IMR-90 (cell line): ENCODE measurements around the gene RYR3. TPM values are rescaled to one million over a fixed set of nuclear protein-coding genes. Genes with fewer than 3 reads are reported as not detected.

Experiments used
- ATAC-seq: fragments of 200-7000 bp; cut with Tn5 transposase; 2 replicates; pipeline ENCODE4 v1.9.1; 2020; ENCODE audit warnings: low read depth, mild to moderate bottlenecking, moderate library complexity
- BruUV-seq: library from RNA; stranded (reverse); fragments of 400-500 nt; replicated peaks from 2 replicates; lab custom pipeline; 2021; lab: Mats Ljungman, UMichigan
- CTCF ChIA-PET: fragments of 300-600 bp; formaldehyde crosslinking; extraction: SDS; loops from one replicate; lab custom pipeline; 2021; ENCODE audit warnings: antibody characterized with exemption; lab: Yijun Ruan, JAX
- POLR2A ChIA-PET: fragments of 300-600 bp; sonication (Branson Sonifier 250); formaldehyde crosslinking; loops from one replicate; lab custom pipeline; 2022; ENCODE audit warnings: antibody characterized with exemption; ENCODE audit not compliant: unreplicated experiment; lab: Charles Lee
- DNase-seq: peaks from one replicate; pipeline ENCODE4 v3.0.0; 2013
- H2AFZ ChIP-seq: replicated peaks from 2 replicates; pipeline ENCODE3; 2013; ENCODE audit warnings: low read length, mild to moderate bottlenecking; ENCODE audit not compliant: poor library complexity
- H2AK5ac ChIP-seq: 2 replicates; pipeline ENCODE4 v1.6.1; 2013; ENCODE audit warnings: low read depth, low read length, inconsistent platforms
- H2AK9ac ChIP-seq: replicated peaks from 2 replicates; pipeline ENCODE3; 2013; ENCODE audit warnings: mild to moderate bottlenecking, low read depth, low read length, moderate library complexity; ENCODE audit not compliant: poor library complexity
- H2BK120ac ChIP-seq: 2 replicates; pipeline ENCODE4 v1.6.1; 2013; ENCODE audit warnings: low read depth, low read length, inconsistent platforms
- H2BK15ac ChIP-seq: 3 replicates; pipeline ENCODE4 v1.6.1; 2013; ENCODE audit warnings: low read depth, low read length, inconsistent platforms
- H2BK20ac ChIP-seq: 2 replicates; pipeline ENCODE4 v1.6.1; 2013; ENCODE audit warnings: low read depth, mild to moderate bottlenecking, inconsistent platforms, low read length, moderate library complexity
- H2BK5ac ChIP-seq: 2 replicates; pipeline ENCODE4 v1.6.1; 2013; ENCODE audit warnings: mild to moderate bottlenecking, low read depth, low read length, inconsistent platforms; ENCODE audit not compliant: poor library complexity, severe bottlenecking
- H3K14ac ChIP-seq: replicated peaks from 2 replicates; pipeline ENCODE4 v1.6.1; 2013; ENCODE audit warnings: low read depth, low read length, inconsistent platforms
- H3K18ac ChIP-seq: 2 replicates; pipeline ENCODE4 v1.6.1; 2013; ENCODE audit warnings: low read depth, low read length, control low read depth
- H3K23ac ChIP-seq: 2 replicates; pipeline ENCODE4 v1.6.1; 2013; ENCODE audit warnings: low read depth, low read length, inconsistent platforms
- H3K27ac ChIP-seq: 2 replicates; pipeline ENCODE4 v1.5.1; 2013; ENCODE audit warnings: mild to moderate bottlenecking, control low read depth, low read length; ENCODE audit not compliant: insufficient read depth
- H3K27me3 ChIP-seq: 2 replicates; pipeline ENCODE4 v1.6.1; 2013; ENCODE audit warnings: low read length; ENCODE audit not compliant: control insufficient read depth, insufficient read depth
- H3K36me3 ChIP-seq: 2 replicates; pipeline ENCODE4 v1.6.1; 2013; ENCODE audit warnings: low read length, mixed read lengths; ENCODE audit not compliant: control insufficient read depth, insufficient read depth
- H3K4ac ChIP-seq: 2 replicates; pipeline ENCODE4 v1.6.1; 2013; ENCODE audit warnings: low read depth, low read length, inconsistent platforms
- H3K4me1 ChIP-seq: 2 replicates; pipeline ENCODE4 v1.6.1; 2013; ENCODE audit warnings: low read length, mixed read lengths; ENCODE audit not compliant: control insufficient read depth, insufficient read depth
- H3K4me2 ChIP-seq: 2 replicates; pipeline ENCODE4 v1.6.1; 2013; ENCODE audit warnings: low read depth, mild to moderate bottlenecking, control low read depth, low read length, moderate library complexity
- H3K4me3 ChIP-seq: 2 replicates; pipeline ENCODE4 v1.5.1; 2013; ENCODE audit warnings: low read depth, mild to moderate bottlenecking, control low read depth, low read length, moderate library complexity; ENCODE audit not compliant: insufficient read depth
- H3K56ac ChIP-seq: 2 replicates; pipeline ENCODE4 v1.6.1; 2013; ENCODE audit warnings: low read length, inconsistent platforms; ENCODE audit not compliant: insufficient read depth; ENCODE audit errors: extremely low read depth
- H3K79me1 ChIP-seq, 2 experiments: 2 replicates each; pipeline ENCODE4 v1.6.1; 2013; ENCODE audit warnings: low read length in 2 of 2, inconsistent platforms in 1 of 2, low read depth in 1 of 2
- H3K9ac ChIP-seq: 2 replicates; pipeline ENCODE4 v1.6.1; 2013; ENCODE audit warnings: low read depth, low read length, control low read depth
- H3K9me1 ChIP-seq: 2 replicates; pipeline ENCODE4 v1.6.1; 2013; ENCODE audit warnings: low read length, inconsistent platforms; ENCODE audit not compliant: insufficient read depth
- H3K9me3 ChIP-seq: 2 replicates; pipeline ENCODE4 v1.6.1; 2013; ENCODE audit warnings: low read length; ENCODE audit not compliant: control insufficient read depth, insufficient read depth
- H4K20me1 ChIP-seq: 2 replicates; pipeline ENCODE4 v1.6.1; 2013; ENCODE audit warnings: low read length, inconsistent platforms; ENCODE audit not compliant: insufficient read depth
- H4K5ac ChIP-seq: 2 replicates; pipeline ENCODE4 v1.6.1; 2013; ENCODE audit warnings: mild to moderate bottlenecking, low read depth, low read length, control low read depth
- H4K8ac ChIP-seq, 2 experiments: 2 replicates each; pipeline ENCODE4 v1.6.1; 2013; ENCODE audit warnings: low read depth in 2 of 2, low read length in 2 of 2, control low read depth in 1 of 2, inconsistent platforms in 1 of 2
- H4K91ac ChIP-seq: 2 replicates; pipeline ENCODE4 v1.6.1; 2013; ENCODE audit warnings: low read depth, low read length, inconsistent platforms; ENCODE audit not compliant: insufficient read depth
- FOS ChIP-seq: fragments of 150-350 bp; IDR thresholded peaks from 2 replicates; pipeline ENCODE4 v1.6.1; 2016; ENCODE audit warnings: low read depth, low read length
- MAFK ChIP-seq: IDR thresholded peaks from 2 replicates; pipeline ENCODE4 v1.6.1; 2012; ENCODE audit warnings: low read depth, low read length, improper control_type of control experiment
- MXI1 ChIP-seq: IDR thresholded peaks from 2 replicates; pipeline ENCODE4 v1.6.1; 2012; ENCODE audit warnings: low read depth, mild to moderate bottlenecking, low read length, moderate library complexity, borderline replicate concordance
- NFE2L2 ChIP-seq: fragments of 150-350 bp; IDR thresholded peaks from 2 replicates; pipeline ENCODE4 v1.6.1; 2016; ENCODE audit warnings: low read depth, mild to moderate bottlenecking, low read length
- POLR2A ChIP-seq: IDR thresholded peaks from 2 replicates; pipeline ENCODE4 v1.6.1; 2012; ENCODE audit warnings: mild to moderate bottlenecking, low read depth, low read length
- RCOR1 ChIP-seq: IDR thresholded peaks from 2 replicates; pipeline ENCODE4 v1.6.1; 2012; ENCODE audit warnings: mild to moderate bottlenecking, low read length, improper control_type of control experiment; ENCODE audit not compliant: insufficient replicate concordance
- WGBS, 2 experiments: methylation state at CpG; one replicate each; pipeline versions ENCODE4 v1.1.5 to v1.1.7; 2013; ENCODE audit warnings: missing lambda C conversion rate in 2 of 2; ENCODE audit not compliant: insufficient read length in 1 of 2; ENCODE audit errors: extremely low coverage in 2 of 2; 5-methylcytosine and 5-hydroxymethylcytosine counted together
- dilution Hi-C: fragments of 300-500 bp; cut with HindIII; formaldehyde crosslinking; loops from one replicate; pipeline ENCODE4 v1.14.3; 2018; ENCODE audit warnings: low sequenced_read_pairs; ENCODE audit not compliant: unreplicated experiment
- in situ Hi-C: fragments of 300-500 bp; cut with MboI; formaldehyde crosslinking; loops from 3 replicates; pipeline ENCODE4 v1.14.3; 2019; ENCODE audit warnings: low sequenced_read_pairs, inconsistent platforms, mixed read lengths
- intact Hi-C: fragments of 100-400 bp; cut with micrococcal nuclease; formaldehyde crosslinking; loops from 2 replicates; pipeline ENCODE4 v1.10.0; 2022
- polyA plus RNA-seq, 3 experiments: library from polyadenylated mRNA; depleted of rRNA; stranded (reverse); fragments of >200 nt; gene quantifications; 2 replicates each; pipeline ENCODE4 v1.2.3, GENCODE V29; 2012; ENCODE audit warnings: low replicate concordance in 1 of 3
- total RNA-seq: library from RNA; depleted of rRNA; stranded (reverse); fragments of >200 nt; gene quantifications from 2 replicates; pipeline ENCODE4 v1.2.3, GENCODE V29; 2012

Gene RYR3
- total and polyA plus RNA-seq, 2 of the 4 experiments (the other 2 are of a cell fraction) = 0.18 TPM; not detected in 1

- Histone ChIP-seq H3K9me1 (no peaks in the 10 kb centered on the region), H3K4me2 (no peak overlapping the region), H4K5ac (no peak overlapping the region), H3K9me3 (no peaks in the 10 kb centered on the region), H2AK5ac (no peak overlapping the region), H2AK9ac (no peak overlapping the region), H2BK20ac (no peak overlapping the region), H3K27ac (no peak overlapping the region), H3K4me3 (no peak overlapping the region), H2AFZ (no peak overlapping the region), H3K79me1 (no peaks in the 10 kb centered on the region), H2BK15ac (no peak overlapping the region), H4K20me1 (no peaks in the 10 kb centered on the region), H3K56ac (no peak overlapping the region), H3K4me1 (no peaks in the 10 kb centered on the region), H4K91ac (no peak overlapping the region), H2BK120ac (no peak overlapping the region), H3K23ac (no peak overlapping the region), H3K9ac (no peak overlapping the region), H3K4ac (no peak overlapping the region), H2BK5ac (no peak overlapping the region), H3K18ac (no peak overlapping the region), H3K14ac (no peak overlapping the region), H3K36me3 (no peaks in the 10 kb centered on the region), H3K27me3 (0 out of 2 replicates have a peak, but pooled peaks cover 1% of the 10 kb centered on the region), H4K8ac (no peak overlapping the region)
- POLR2A ChIA-PET = no interaction called here
- intact Hi-C loops (no loop called here), in situ Hi-C loops (no loop called here), dilution Hi-C loops (no loop called here)
- no peak for ATAC-seq
- CTCF ChIA-PET = no interaction called here
- BruUV-seq = no TSS peak
- no CpG with 5 or more reads among the region's 2 CpGs for WGBS, 2 experiments
- TF ChIP-seq NFE2L2 (no peak), RCOR1 (no peak), MAFK (no peak), FOS (no peak), POLR2A (no peak), MXI1 (no peak)
- DNase-seq = no peak
These were observed 207.2 kb downstream of the RYR3 start for GRCh38 chr15:33517944-33518343.
